ENCODE data around the gene BAAT. TPM values are rescaled to one million over a fixed set of nuclear protein-coding genes. Genes with fewer than 3 reads are reported as not detected.

Gene BAAT
- total RNA-seq, 1 experiment from 2014 or later = 0.17 TPM

DNA sequence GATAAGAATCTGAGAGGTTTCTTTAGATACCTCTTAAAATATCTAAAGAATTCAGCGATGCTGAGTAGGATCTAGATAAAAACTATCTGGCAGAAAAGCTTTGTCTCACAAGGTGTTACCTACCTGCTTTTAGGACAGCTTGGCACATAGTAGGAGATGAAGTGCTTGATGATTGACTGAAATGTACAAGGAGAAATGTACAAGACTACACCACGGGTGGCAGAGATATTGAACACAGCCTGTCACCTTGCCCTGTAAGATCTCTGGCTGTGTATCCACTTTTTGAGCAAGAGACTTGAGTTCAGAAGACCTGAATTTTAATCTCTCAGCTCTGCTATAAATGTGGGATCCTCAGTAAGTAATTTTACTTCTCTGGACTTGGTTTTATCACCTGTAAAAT, 35.1 kb upstream of the BAAT start (continued):
- TF ChIP-seq ZNF232 (CRISPR knock-in tag; IDR thresholded peaks at IDR 0.05) (no peak), TEAD1 (CRISPR knock-in tag; IDR thresholded peaks at IDR 0.05) (no peak), MXD4 (CRISPR knock-in tag; IDR thresholded peaks at IDR 0.05; ENCODE audit: borderline replicate concordance) (no peak), CREM (CRISPR knock-in tag; IDR thresholded peaks at IDR 0.05) (no peak)
- TF ChIP-seq, protein P1, sequence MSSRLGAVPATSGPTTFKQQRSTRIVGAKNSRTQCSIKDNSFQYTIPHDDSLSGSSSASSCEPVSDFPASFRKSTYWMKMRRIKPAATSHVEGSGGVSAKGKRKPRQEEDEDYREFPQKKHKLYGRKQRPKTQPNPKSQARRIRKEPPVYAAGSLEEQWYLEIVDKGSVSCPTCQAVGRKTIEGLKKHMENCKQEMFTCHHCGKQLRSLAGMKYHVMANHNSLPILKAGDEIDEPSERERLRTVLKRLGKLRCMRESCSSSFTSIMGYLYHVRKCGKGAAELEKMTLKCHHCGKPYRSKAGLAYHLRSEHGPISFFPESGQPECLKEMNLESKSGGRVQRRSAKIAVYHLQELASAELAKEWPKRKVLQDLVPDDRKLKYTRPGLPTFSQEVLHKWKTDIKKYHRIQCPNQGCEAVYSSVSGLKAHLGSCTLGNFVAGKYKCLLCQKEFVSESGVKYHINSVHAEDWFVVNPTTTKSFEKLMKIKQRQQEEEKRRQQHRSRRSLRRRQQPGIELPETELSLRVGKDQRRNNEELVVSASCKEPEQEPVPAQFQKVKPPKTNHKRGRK (CRISPR knock-in tag; IDR thresholded peaks at IDR 0.05; ENCODE audit: borderline replicate concordance) = no peak
- TF ChIP-seq, protein P2, sequence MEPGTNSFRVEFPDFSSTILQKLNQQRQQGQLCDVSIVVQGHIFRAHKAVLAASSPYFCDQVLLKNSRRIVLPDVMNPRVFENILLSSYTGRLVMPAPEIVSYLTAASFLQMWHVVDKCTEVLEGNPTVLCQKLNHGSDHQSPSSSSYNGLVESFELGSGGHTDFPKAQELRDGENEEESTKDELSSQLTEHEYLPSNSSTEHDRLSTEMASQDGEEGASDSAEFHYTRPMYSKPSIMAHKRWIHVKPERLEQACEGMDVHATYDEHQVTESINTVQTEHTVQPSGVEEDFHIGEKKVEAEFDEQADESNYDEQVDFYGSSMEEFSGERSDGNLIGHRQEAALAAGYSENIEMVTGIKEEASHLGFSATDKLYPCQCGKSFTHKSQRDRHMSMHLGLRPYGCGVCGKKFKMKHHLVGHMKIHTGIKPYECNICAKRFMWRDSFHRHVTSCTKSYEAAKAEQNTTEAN (CRISPR knock-in tag; IDR thresholded peaks at IDR 0.05) = no peak

DNA sequence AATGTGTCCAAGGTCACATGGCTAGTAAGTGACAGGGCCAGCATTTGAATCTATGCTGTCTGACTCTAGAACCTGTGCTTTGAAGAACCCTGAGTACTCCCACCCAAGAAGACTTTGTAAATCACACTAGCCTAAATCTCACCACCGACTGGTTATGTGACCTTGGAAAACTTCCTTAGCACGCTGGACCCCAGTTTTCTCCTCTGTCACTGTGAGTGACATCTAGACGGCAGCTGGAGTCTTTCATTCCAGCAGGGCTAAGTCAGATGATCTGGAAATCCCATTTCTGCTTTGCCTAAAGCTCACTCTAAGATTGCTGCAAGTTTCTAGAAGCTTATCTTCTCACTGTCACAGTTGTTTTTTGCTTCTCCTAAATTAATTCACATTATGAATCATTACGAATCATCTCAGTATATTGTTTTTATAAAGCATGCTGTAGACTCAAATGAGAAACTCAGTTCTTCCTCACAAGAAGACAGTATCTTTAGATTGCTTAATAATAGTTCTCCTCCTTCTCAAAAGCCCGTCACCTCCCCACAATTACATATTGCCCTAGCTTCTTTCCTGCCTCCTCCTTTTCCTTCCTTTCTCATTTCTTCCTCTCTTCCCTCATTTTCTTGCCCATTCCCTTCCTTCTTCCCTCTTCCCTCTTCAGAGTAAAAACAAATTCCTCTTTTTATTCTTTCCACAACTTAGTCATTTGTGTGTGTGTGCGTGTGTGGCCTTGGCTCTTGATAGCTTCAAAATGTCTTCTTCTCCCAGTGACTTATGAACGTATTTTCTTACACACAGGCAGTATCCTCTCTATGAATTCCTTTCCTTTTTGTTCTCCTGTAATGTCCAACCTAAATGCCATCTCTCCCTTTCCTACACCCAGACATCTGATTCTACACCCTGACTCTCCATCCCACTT, 34.0 kb upstream of the BAAT start:
- ATAC-seq (no peak), DNase-seq (ENCODE audit: low spot score) (no peak)
- Mint-ChIP-seq H3K4me3 (no peak overlapping the region), H3K27me3 (ENCODE audit: low read depth) (no peaks in the 10 kb centered on the region), H3K4me1 (peaks cover 6% of the 10 kb centered on the region), H3K36me3 (no peaks in the 10 kb centered on the region), H3K27ac (no peak overlapping the region), H3K9me3 (peaks cover 5% of the 10 kb centered on the region)
- POLR2A ChIA-PET = no interaction called here
- CTCF ChIA-PET = interaction anchor here (1.3 kb wide), 1 partner anchor 30 kb away, joined by 4 read pairs; no protein-coding TSS in a partner anchor
- no peak for TF ChIP-seq CREM (CRISPR knock-in tag; IDR thresholded peaks at IDR 0.05)
- no peak for TF ChIP-seq ZNF396 (CRISPR knock-in tag; IDR thresholded peaks at IDR 0.05; ENCODE audit: borderline replicate concordance)
- TF ChIP-seq TEAD1 (CRISPR knock-in tag; IDR thresholded peaks at IDR 0.05) = no peak
- no peak for TF ChIP-seq ETV6 (CRISPR knock-in tag; IDR thresholded peaks at IDR 0.05)
- TF ChIP-seq ZNF121 (CRISPR knock-in tag; IDR thresholded peaks at IDR 0.05) = no peak
- TF ChIP-seq ESRRA (CRISPR knock-in tag; IDR thresholded peaks at IDR 0.05; ENCODE audit: borderline replicate concordance) = no peak
- TF ChIP-seq ZNF416 (CRISPR knock-in tag; IDR thresholded peaks at IDR 0.05) = no peak
- TF ChIP-seq, protein P3, sequence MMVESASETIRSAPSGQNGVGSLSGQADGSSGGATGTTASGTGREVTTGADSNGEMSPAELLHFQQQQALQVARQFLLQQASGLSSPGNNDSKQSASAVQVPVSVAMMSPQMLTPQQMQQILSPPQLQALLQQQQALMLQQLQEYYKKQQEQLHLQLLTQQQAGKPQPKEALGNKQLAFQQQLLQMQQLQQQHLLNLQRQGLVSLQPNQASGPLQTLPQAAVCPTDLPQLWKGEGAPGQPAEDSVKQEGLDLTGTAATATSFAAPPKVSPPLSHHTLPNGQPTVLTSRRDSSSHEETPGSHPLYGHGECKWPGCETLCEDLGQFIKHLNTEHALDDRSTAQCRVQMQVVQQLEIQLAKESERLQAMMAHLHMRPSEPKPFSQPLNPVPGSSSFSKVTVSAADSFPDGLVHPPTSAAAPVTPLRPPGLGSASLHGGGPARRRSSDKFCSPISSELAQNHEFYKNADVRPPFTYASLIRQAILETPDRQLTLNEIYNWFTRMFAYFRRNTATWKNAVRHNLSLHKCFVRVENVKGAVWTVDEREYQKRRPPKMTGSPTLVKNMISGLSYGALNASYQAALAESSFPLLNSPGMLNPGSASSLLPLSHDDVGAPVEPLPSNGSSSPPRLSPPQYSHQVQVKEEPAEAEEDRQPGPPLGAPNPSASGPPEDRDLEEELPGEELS (CRISPR knock-in tag; IDR thresholded peaks at IDR 0.05) = no peak
- TF ChIP-seq, protein P4, sequence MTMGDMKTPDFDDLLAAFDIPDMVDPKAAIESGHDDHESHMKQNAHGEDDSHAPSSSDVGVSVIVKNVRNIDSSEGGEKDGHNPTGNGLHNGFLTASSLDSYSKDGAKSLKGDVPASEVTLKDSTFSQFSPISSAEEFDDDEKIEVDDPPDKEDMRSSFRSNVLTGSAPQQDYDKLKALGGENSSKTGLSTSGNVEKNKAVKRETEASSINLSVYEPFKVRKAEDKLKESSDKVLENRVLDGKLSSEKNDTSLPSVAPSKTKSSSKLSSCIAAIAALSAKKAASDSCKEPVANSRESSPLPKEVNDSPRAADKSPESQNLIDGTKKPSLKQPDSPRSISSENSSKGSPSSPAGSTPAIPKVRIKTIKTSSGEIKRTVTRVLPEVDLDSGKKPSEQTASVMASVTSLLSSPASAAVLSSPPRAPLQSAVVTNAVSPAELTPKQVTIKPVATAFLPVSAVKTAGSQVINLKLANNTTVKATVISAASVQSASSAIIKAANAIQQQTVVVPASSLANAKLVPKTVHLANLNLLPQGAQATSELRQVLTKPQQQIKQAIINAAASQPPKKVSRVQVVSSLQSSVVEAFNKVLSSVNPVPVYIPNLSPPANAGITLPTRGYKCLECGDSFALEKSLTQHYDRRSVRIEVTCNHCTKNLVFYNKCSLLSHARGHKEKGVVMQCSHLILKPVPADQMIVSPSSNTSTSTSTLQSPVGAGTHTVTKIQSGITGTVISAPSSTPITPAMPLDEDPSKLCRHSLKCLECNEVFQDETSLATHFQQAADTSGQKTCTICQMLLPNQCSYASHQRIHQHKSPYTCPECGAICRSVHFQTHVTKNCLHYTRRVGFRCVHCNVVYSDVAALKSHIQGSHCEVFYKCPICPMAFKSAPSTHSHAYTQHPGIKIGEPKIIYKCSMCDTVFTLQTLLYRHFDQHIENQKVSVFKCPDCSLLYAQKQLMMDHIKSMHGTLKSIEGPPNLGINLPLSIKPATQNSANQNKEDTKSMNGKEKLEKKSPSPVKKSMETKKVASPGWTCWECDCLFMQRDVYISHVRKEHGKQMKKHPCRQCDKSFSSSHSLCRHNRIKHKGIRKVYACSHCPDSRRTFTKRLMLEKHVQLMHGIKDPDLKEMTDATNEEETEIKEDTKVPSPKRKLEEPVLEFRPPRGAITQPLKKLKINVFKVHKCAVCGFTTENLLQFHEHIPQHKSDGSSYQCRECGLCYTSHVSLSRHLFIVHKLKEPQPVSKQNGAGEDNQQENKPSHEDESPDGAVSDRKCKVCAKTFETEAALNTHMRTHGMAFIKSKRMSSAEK (CRISPR knock-in tag; IDR thresholded peaks at IDR 0.05; ENCODE audit: borderline replicate concordance) = no peak
- TF ChIP-seq NFYB (CRISPR knock-in tag; conservative IDR thresholded peaks at IDR 0.05; ENCODE audit: low read depth) = no peak
- TF ChIP-seq, protein P5, sequence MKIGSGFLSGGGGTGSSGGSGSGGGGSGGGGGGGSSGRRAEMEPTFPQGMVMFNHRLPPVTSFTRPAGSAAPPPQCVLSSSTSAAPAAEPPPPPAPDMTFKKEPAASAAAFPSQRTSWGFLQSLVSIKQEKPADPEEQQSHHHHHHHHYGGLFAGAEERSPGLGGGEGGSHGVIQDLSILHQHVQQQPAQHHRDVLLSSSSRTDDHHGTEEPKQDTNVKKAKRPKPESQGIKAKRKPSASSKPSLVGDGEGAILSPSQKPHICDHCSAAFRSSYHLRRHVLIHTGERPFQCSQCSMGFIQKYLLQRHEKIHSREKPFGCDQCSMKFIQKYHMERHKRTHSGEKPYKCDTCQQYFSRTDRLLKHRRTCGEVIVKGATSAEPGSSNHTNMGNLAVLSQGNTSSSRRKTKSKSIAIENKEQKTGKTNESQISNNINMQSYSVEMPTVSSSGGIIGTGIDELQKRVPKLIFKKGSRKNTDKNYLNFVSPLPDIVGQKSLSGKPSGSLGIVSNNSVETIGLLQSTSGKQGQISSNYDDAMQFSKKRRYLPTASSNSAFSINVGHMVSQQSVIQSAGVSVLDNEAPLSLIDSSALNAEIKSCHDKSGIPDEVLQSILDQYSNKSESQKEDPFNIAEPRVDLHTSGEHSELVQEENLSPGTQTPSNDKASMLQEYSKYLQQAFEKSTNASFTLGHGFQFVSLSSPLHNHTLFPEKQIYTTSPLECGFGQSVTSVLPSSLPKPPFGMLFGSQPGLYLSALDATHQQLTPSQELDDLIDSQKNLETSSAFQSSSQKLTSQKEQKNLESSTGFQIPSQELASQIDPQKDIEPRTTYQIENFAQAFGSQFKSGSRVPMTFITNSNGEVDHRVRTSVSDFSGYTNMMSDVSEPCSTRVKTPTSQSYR (CRISPR knock-in tag; IDR thresholded peaks at IDR 0.05) = no peak
- TF ChIP-seq, protein P6, sequence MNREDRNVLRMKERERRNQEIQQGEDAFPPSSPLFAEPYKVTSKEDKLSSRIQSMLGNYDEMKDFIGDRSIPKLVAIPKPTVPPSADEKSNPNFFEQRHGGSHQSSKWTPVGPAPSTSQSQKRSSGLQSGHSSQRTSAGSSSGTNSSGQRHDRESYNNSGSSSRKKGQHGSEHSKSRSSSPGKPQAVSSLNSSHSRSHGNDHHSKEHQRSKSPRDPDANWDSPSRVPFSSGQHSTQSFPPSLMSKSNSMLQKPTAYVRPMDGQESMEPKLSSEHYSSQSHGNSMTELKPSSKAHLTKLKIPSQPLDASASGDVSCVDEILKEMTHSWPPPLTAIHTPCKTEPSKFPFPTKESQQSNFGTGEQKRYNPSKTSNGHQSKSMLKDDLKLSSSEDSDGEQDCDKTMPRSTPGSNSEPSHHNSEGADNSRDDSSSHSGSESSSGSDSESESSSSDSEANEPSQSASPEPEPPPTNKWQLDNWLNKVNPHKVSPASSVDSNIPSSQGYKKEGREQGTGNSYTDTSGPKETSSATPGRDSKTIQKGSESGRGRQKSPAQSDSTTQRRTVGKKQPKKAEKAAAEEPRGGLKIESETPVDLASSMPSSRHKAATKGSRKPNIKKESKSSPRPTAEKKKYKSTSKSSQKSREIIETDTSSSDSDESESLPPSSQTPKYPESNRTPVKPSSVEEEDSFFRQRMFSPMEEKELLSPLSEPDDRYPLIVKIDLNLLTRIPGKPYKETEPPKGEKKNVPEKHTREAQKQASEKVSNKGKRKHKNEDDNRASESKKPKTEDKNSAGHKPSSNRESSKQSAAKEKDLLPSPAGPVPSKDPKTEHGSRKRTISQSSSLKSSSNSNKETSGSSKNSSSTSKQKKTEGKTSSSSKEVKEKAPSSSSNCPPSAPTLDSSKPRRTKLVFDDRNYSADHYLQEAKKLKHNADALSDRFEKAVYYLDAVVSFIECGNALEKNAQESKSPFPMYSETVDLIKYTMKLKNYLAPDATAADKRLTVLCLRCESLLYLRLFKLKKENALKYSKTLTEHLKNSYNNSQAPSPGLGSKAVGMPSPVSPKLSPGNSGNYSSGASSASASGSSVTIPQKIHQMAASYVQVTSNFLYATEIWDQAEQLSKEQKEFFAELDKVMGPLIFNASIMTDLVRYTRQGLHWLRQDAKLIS (CRISPR knock-in tag; IDR thresholded peaks at IDR 0.05; ENCODE audit: borderline replicate concordance) = no peak

Data from WTC11 (cell line).